LNCAP (cell line): ENCODE measurements around the gene GOSR1.

Source experiments
- CTCF ChIP-seq: fragments of 450-650 bp; IDR thresholded peaks from 2 replicates; pipeline ENCODE4 v1.5.1; 2017; ENCODE audit warnings: mild to moderate bottlenecking

Gene GOSR1

GRCh38 chr17:30477774-30478115, 537 bp downstream of the GOSR1 start:
- TF ChIP-seq CTCF: no peak

GRCh38 chr17:30482555-30482954, 5.3 kb downstream of the GOSR1 start:
- TF ChIP-seq CTCF: no peak

GRCh38 chr17:30483159-30483558, 6.0 kb downstream of the GOSR1 start:
- no peak for TF ChIP-seq CTCF

GRCh38 chr17:30493780-30494179, 16.6 kb downstream of the GOSR1 start:
- TF ChIP-seq CTCF: no peak

GRCh38 chr17:30495586-30495985, 18.4 kb downstream of the GOSR1 start:
- TF ChIP-seq CTCF: no peak

GRCh38 chr17:30503558-30503957, 26.4 kb downstream of the GOSR1 start:
- TF ChIP-seq CTCF: no peak

GRCh38 chr17:30505868-30506417, 28.7 kb downstream of the GOSR1 start:
- no peak for TF ChIP-seq CTCF

- TF ChIP-seq CTCF: no peak
Measured at GRCh38 chr17:30506481-30506880, 29.3 kb downstream of the GOSR1 start.
